Osteocyte (in vitro differentiated cells): ENCODE measurements around the gene SPC24. TPM values are rescaled to one million over a fixed set of nuclear protein-coding genes. Genes with fewer than 3 reads are reported as not detected.
A peak's percentile ranks its signal among the peaks of the same experiment; 100 is the strongest.
"Not testable (repeated sequence)": the region's sequence is repeated elsewhere in the genome, so short reads cannot be mapped to it uniquely, and the experiment has no call there.

Source experiments
- DNase-seq: peaks from one replicate; pipeline ENCODE4 v3.0.0; 2021; ENCODE audit warnings: mixed read lengths; ENCODE audit not compliant: unreplicated experiment; ENCODE audit errors: extremely low spot score
- H3K27ac Mint-ChIP-seq: one replicate; pipeline ENCODE4 v1.8.0; 2021; ENCODE audit warnings: mild to moderate bottlenecking, mixed read lengths; ENCODE audit not compliant: unreplicated experiment
- H3K27me3 Mint-ChIP-seq: one replicate; pipeline ENCODE4 v1.8.0; 2021; ENCODE audit warnings: mixed read lengths; ENCODE audit not compliant: unreplicated experiment
- H3K36me3 Mint-ChIP-seq: one replicate; pipeline ENCODE4 v1.8.0; 2021; ENCODE audit warnings: mixed read lengths; ENCODE audit not compliant: unreplicated experiment
- H3K4me1 Mint-ChIP-seq: one replicate; pipeline ENCODE4 v1.8.0; 2021; ENCODE audit warnings: mixed read lengths; ENCODE audit not compliant: unreplicated experiment
- H3K4me3 Mint-ChIP-seq: one replicate; pipeline ENCODE4 v1.8.0; 2021; ENCODE audit warnings: mild to moderate bottlenecking, moderate library complexity, mixed read lengths; ENCODE audit not compliant: unreplicated experiment
- H3K9me3 Mint-ChIP-seq: one replicate; pipeline ENCODE4 v1.8.0; 2021; ENCODE audit warnings: mixed read lengths; ENCODE audit not compliant: unreplicated experiment
- CTCF ChIP-seq: fragments of 200-600 bp; sonication (generic); IDR thresholded peaks from 2 replicates; pipeline ENCODE4 v1.5.0; 2021; ENCODE audit warnings: antibody characterized with exemption, mild to moderate bottlenecking, moderate library complexity
- microRNA-seq: library from miRNA; unstranded; fragments of <30 nt; microRNA quantifications from one replicate; pipeline ENCODE4 v1.1.0, GENCODE V29; 2020; ENCODE audit not compliant: unreplicated experiment
- total RNA-seq: library from RNA; stranded (reverse); gene quantifications from 2 replicates; pipeline ENCODE4 v1.2.1, GENCODE V29; 2021

Gene SPC24
- total RNA-seq, 1 donor from 2014 or later = 13.5 TPM

DNA sequence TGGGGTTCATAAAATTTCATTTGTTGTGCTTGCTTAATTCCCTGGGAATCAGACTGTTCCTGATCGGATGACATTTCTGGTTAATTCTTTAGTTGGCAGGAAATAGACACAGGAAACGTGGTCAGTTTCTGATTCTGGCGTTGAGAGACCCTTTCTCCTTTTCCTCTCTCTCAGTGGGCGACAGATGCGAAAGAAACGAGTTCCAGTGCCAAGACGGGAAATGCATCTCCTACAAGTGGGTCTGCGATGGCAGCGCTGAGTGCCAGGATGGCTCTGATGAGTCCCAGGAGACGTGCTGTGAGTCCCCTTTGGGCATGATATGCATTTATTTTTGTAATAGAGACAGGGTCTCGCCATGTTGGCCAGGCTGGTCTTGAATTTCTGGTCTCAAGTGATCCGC is 55.5 kb downstream of the SPC24 start:
- H3K4me1 Mint-ChIP-seq = peaks cover 34% of the 10 kb centered on the region
- H3K36me3 Mint-ChIP-seq = peaks cover 35% of the 10 kb centered on the region
- no peak for TF ChIP-seq CTCF
- H3K27ac Mint-ChIP-seq = peak overlapping the region; percentile 56
- no peak overlapping the region for H3K4me3 Mint-ChIP-seq
- peaks cover 4% of the 10 kb centered on the region for H3K9me3 Mint-ChIP-seq
- H3K27me3 Mint-ChIP-seq = no peaks in the 10 kb centered on the region
- no peak for DNase-seq

DNA sequence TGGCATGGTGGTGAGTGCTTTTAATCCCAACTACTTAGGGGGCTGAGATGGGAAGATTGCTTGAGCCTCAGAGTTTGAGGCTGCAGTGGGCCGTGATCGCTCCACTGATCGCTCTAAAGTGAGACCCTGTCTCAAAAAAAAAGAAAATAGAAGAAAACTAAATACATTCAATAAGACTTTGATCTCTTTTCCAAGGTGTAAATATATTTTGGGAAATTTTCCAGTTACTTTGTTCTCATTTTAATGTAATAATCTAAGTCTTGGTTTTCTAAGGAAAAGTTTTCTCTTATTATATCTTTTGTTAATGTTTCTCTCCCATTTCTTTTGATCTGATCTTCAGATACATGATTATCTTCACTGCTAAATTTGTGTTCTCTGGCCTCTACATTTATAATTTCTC is 56.7 kb downstream of the SPC24 start:
- Mint-ChIP-seq H3K9me3 (peaks cover 4% of the 10 kb centered on the region), H3K36me3 (peaks cover 36% of the 10 kb centered on the region), H3K4me1 (peaks cover 42% of the 10 kb centered on the region), H3K27me3 (no peaks in the 10 kb centered on the region), H3K27ac (no peak overlapping the region), H3K4me3 (no peak overlapping the region)
- no peak for DNase-seq
- TF ChIP-seq CTCF = no peak

GRCh38 chr19:11098327-11098726 is 57.3 kb downstream of the SPC24 start:
- TF ChIP-seq CTCF = no peak
- Mint-ChIP-seq H3K4me1 (peaks cover 48% of the 10 kb centered on the region), H3K9me3 (peaks cover 4% of the 10 kb centered on the region), H3K27ac (no peak overlapping the region), H3K27me3 (no peaks in the 10 kb centered on the region), H3K4me3 (no peak overlapping the region), H3K36me3 (peaks cover 32% of the 10 kb centered on the region)
- no peak for DNase-seq

- not testable (repeated sequence) for H3K4me3 Mint-ChIP-seq, H3K9me3 Mint-ChIP-seq, H3K27me3 Mint-ChIP-seq, DNase-seq
- Mint-ChIP-seq H3K36me3 (peaks cover 23% of the 10 kb centered on the region), H3K4me1 (peaks cover 57% of the 10 kb centered on the region), H3K27ac (peak overlapping the region; percentile 95)
These were observed 58.2 kb downstream of the SPC24 start for GRCh38 chr19:11097367-11097766.

- Mint-ChIP-seq H3K27ac (peak overlapping the region; percentile 95), H3K36me3 (peaks cover 23% of the 10 kb centered on the region), H3K4me1 (peaks cover 66% of the 10 kb centered on the region), H3K9me3 (peaks cover 4% of the 10 kb centered on the region), H3K27me3 (no peaks in the 10 kb centered on the region), H3K4me3 (peak overlapping the region; percentile 48)
- TF ChIP-seq CTCF = no peak
- peak; percentile 91 for DNase-seq
These were observed 59.3 kb downstream of the SPC24 start for GRCh38 chr19:11096210-11096841.

Small RNAs within 50 kb of the gene (microRNA-seq; reads per million reads assigned to microRNA genes)
- gene MIR6886 = not detected

Other genes with a start within 250 kb of the SPC24 start
- gene YIPF2, start 227.1 kb downstream of the SPC24 start, total RNA-seq = 68.4 and 79.5 TPM in 2 replicates
- gene TIMM29, start 227.0 kb downstream of the SPC24 start, total RNA-seq = 25.7 and 25.8 TPM in 2 replicates
- gene SMARCA4, start 194.8 kb downstream of the SPC24 start, total RNA-seq = 130 and 131 TPM in 2 replicates
- gene LDLR, start 66.3 kb downstream of the SPC24 start, total RNA-seq = 75.4 and 96.9 TPM in 2 replicates
- 386 and 387 TPM in 2 replicates for gene KANK2, start 41.8 kb upstream of the SPC24 start, total RNA-seq
- gene ANGPTL8, start 83.8 kb upstream of the SPC24 start, total RNA-seq = not detected in 2 replicates
- gene DOCK6, start 106.7 kb upstream of the SPC24 start, total RNA-seq = 81.7 and 86.9 TPM in 2 replicates
- not detected in 2 replicates for gene TSPAN16, start 140.4 kb upstream of the SPC24 start, total RNA-seq
- 2.6 and 4.3 TPM in 2 replicates for gene RAB3D, start 183.9 kb upstream of the SPC24 start, total RNA-seq
- gene TMEM205, start 190.5 kb upstream of the SPC24 start, total RNA-seq = 57.4 and 64.1 TPM in 2 replicates
- gene CCDC159, start 190.7 kb upstream of the SPC24 start, total RNA-seq = 22.4 and 28.1 TPM in 2 replicates
- 51.9 and 55.8 TPM in 2 replicates for gene PLPPR2, start 199.7 kb upstream of the SPC24 start, total RNA-seq
- 1.3 and 2.4 TPM in 2 replicates for gene SWSAP1, start 218.9 kb upstream of the SPC24 start, total RNA-seq
- gene EPOR, start 228.5 kb upstream of the SPC24 start, total RNA-seq = 2.3 and 2.4 TPM in 2 replicates